ENCODE data around the gene ASH1L.

ASH1L gene

GRCh38 chr1:155326020-155326526 lies 236.5 kb downstream of the ASH1L start:
- no peak for DNase-seq

DNA sequence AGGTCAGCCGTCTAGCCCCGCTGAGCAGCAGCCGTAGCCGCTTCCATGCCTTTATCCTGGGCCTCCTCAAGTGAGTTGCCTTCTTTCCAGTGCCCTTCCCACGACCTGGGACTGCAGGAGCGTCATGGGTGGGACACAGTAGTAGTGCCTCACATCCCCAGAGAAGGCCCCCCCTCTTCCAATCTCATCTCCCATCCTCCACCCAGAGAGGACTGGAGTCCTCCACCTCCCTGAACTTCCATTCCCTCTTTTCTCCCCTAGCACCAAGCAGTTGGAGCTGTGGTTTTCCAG lies 237.1 kb downstream of the ASH1L start:
- DNase-seq = no peak

DNA sequence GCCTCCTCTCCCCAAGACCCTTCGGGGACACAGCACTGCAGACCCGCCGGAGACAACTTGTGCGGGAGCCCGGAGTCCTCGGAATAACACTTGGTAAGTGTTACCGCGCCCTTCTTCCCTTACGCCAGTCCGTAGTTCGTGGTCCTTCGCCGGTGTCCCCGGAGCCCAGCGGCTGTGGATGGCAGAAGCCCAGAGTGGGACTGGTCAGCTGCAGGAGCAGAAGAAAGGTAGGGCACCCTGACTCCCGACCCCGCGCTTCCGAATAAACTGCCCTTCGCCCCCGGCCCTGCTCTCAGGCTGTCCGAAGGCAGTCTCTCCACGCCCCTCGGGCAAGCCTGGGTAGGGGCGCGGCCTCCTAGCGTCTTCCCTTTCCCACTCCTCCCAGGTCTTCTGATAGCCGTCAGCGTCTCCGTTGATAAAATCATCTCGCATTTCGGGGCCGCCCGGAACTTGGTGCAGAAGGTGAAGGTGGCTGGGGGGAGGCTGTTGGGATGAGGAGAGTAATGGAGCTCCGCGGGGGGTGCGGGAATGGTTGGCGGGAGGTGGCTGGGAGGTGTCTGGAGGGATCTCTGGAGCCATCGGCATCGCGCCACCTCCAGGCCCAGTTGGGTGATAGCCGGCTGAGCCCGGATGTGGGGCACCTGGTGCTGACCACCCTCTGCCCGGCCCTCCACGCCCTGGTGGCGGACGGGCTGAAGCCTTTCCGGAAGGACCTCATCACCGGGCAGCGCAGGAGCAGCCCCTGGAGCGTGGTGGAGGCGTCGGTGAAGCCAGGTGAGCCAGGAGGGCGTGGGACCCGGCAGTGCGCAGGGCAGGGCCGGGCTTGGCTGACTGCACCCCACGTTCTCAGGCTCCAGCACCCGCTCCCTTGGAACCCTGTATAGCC lies 237.6 kb downstream of the ASH1L start:
- DNase-seq = peak; percentile 24

DNA sequence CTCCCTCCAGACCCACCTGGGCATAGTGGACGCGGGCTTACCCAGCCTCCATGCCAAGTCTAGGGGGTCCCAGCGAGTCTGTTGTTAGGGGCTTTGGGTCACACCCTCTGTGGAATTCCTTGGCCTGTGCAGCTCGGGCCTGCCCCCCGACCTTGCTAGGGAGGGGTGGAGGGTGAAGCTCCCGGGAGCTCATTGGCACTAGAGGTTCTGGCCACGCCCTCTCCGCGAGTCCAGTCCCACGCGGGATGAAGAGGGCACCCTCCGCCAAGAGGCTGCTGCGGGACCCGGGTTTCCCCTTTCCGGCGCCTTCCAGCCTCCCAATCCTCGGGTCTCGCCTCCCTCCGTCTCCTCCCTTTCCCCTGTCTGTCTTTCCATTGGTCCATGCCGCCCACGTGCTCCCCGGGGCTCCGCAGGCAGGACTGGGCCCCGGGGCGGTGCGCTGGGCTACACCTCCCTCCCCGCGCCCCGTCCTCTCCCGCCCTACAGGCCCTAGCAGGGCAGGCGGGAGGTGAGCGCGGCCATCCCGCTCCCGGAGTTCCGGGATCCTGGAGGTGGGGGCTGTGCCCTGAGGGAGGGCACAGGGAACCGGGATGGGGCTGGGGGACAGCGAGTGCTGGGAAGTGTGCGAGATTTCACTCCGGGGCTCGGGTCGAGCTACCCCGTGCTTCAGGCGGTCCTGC lies 238.4 kb downstream of the ASH1L start:
- DNase-seq = peak; percentile 95

DNA sequence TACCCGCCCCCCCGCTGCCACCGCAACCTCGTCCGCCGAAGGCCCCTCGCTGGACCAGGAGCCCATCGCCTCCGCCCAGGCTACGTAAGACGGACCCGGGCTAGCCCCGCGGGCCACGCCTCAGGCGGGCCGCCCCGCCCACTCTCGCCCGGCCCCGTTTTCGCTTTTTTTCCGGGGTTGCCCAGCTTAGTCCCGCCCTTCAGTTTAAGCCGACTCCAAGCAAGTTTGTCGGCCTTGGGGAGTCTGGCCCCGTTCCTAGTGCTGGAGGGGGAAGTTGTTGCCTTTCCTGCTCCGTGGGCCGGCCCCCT lies 238.9 kb downstream of the ASH1L start:
- peak; percentile 91 for DNase-seq

- peak; percentile 93 for DNase-seq
Measured at GRCh38 chr1:155322953-155323728, 239.5 kb downstream of the ASH1L start.

GRCh38 chr1:155322571-155322952 lies 240.0 kb downstream of the ASH1L start:
- peak; percentile 20 for DNase-seq

GRCh38 chr1:155321639-155322503 lies 240.7 kb downstream of the ASH1L start:
- DNase-seq = no peak

DNA sequence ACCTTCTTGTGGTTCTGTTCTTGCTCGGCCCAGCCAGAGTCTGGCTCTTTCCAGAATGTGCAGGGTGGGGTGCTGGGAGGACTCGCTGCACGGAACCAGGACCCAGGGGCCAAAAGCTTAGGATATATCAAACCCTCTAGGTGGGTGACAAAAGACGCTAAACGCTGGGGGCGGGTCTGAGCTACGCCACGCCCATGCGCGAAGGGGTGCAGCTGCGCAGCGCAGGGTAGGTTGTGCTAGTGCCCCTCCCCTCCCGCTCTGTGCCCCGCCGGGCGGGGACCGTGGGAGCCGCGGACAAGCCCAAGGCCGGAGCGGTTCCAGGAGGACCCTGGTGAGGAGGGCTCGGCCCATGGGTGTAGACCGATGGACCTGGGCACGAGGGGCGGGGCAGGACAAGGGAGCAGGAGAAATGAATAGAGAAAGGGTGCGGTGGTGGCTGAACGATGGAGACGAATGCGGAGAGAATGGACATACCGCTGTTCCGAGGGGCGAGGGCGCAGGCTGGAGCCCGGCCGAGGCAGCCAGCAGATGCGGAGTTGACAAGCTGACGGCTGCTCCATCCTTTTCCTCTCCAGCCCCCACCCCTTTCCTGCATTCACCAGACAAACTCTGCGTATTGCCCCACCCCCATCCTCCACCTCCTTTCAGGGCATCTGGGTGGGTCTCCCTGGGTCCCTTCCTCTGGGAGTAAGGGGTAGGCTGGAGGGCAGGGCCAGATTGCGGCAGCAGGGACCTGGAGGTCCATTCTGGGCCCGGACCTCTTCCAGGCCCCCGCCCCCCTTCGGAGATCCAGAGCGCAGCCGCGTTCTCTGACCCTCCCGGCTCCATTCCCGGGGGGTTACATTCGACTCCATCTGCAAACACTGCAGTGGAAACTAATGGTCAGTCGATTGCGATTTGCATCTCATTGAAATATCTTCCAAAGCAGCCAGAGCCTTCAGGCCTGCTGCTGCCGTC lies 241.7 kb downstream of the ASH1L start, which contains the start of gene RUSC1:
Gene RUSC1 (plus strand): TSS at position 234 of the 957 bp plus-strand sequence. CDS start 880 bp downstream, outside the sequence.
- DNase-seq = peak; percentile 79

- no peak for DNase-seq
Measured at GRCh38 chr1:155320252-155320651, 242.4 kb downstream of the ASH1L start.

DNA sequence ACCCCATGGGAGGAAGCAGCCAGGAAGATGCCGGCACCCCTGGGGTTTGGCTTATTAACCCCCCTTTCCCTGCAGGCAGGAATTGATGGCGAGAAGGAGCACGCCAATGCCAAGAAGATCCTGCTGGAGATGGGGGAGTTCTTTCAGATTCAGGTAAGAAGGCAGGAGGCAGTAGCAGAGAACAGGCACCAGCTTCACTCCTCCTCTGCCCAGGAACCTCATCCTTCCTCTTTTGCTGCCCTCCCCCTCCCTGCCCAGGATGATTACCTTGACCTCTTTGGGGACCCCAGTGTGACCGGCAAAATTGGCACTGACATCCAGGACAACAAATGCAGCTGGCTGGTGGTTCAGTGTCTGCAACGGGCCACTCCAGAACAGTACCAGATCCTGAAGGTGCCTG lies 243.1 kb downstream of the ASH1L start:
- DNase-seq = no peak

- DNase-seq = no peak
Measured at GRCh38 chr1:155318082-155318481, 244.5 kb downstream of the ASH1L start.

GRCh38 chr1:155316922-155317321 lies 245.7 kb downstream of the ASH1L start:
- DNase-seq = no peak

GRCh38 chr1:155313261-155313660 lies 249.3 kb downstream of the ASH1L start:
- no peak for DNase-seq

GRCh38 chr1:155309423-155310021 lies 253.1 kb downstream of the ASH1L start:
- peak; percentile 18 for DNase-seq

- DNase-seq = peak; percentile 99
Measured at GRCh38 chr1:155308493-155309422, 253.8 kb downstream of the ASH1L start, which contains the start of gene FDPS. Gene FDPS, plus strand, starts transcription at chr1:155308866. Its CDS starts 924 bp downstream, at chr1:155309790.

DNA sequence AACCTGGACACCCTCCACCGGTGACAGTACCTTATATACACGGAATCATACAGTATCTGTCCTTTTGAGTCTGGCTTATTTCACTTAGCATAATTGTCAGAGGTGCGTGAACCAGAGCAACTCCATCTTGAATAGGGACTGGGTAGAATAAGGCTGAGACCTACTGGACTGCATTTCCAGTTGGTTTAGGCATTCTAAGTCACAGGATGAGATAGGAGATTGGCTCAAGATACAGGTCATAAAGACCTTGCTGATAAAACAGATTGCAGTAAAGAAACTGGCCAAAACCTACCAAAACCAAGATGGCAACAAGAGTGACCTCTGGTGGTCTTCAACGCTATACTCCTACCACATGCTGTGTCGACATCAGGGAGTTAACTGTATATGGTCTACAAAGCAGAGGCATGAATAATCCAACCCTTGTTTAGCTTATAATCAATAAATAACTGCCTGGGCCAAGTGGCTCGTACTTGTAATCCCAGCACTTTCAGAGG lies 255.3 kb downstream of the ASH1L start:
- peak; percentile 39 for DNase-seq

DNA sequence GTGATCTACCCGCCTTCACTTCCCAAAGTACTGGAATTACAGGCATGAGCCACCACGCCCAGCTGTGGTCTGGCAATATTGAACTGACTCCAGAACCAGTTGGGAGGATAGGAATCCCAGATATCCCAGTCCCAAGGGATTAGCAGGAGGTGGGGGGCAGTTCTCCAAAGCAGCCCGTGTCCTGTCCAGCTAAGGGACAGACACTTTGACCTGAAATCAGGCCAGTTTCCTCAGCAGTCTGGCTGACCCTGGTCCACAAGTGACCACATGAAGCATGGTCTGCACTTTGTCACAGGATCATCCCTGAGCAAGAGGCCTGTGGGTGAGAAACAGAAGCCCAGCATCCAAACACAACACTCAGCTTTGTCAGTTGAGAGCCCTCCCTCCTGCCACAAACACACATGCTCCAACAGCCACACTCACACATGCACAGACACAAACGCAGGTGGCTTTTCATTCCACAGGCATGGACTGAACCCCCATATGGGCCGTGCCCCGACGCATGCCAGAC lies 256.7 kb downstream of the ASH1L start:
- DNase-seq = no peak

GRCh38 chr1:155304558-155305063 lies 258.0 kb downstream of the ASH1L start:
- DNase-seq = no peak
